DND-41 (cell line): ENCODE data around the gene UGGT2.

ENCODE experiments used
- EZH2 ChIP-seq: IDR thresholded peaks from 3 replicates; pipeline ENCODE4 v1.6.1; 2012; ENCODE audit warnings: borderline replicate concordance, low read depth, mild to moderate bottlenecking, moderate library complexity, low read length, inconsistent platforms; ENCODE audit not compliant: severe bottlenecking
- TF ChIP-seq, protein P1 (sequence below): IDR thresholded peaks from 2 replicates; pipeline ENCODE4 v1.5.1; 2012; ENCODE audit warnings: borderline replicate concordance, low read length, moderate library complexity, mild to moderate bottlenecking; ENCODE audit not compliant: poor library complexity, severe bottlenecking; ENCODE audit errors: extremely low read depth

DNA sequence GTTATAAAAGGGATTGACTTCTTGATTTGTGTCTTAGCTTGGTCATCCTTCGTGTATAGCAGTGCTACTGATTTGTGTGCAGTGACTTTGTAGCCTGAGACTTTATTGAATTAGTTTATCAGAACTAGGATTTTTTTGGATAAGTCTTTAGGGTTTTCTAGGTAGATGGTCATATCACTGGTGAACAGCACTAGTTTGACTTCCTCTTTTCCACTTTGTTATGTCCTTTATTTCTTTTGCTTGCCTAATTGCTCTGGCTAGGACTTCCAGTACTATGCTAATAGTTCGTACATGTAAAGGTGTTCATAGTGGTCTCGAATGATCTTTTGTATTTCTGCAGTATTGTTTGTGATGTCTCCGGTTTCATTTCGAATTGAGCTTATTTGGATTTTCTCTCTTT lies 230.9 kb downstream of the UGGT2 start:
- TF ChIP-seq, protein P1, sequence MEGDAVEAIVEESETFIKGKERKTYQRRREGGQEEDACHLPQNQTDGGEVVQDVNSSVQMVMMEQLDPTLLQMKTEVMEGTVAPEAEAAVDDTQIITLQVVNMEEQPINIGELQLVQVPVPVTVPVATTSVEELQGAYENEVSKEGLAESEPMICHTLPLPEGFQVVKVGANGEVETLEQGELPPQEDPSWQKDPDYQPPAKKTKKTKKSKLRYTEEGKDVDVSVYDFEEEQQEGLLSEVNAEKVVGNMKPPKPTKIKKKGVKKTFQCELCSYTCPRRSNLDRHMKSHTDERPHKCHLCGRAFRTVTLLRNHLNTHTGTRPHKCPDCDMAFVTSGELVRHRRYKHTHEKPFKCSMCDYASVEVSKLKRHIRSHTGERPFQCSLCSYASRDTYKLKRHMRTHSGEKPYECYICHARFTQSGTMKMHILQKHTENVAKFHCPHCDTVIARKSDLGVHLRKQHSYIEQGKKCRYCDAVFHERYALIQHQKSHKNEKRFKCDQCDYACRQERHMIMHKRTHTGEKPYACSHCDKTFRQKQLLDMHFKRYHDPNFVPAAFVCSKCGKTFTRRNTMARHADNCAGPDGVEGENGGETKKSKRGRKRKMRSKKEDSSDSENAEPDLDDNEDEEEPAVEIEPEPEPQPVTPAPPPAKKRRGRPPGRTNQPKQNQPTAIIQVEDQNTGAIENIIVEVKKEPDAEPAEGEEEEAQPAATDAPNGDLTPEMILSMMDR = no peak
- no peak for TF ChIP-seq EZH2
